IMR-90 (cell line): ENCODE data around the gene KAZN. TPM values are rescaled to one million over a fixed set of nuclear protein-coding genes. Genes with fewer than 3 reads are reported as not detected.

Experiments used
- ATAC-seq: fragments of 200-7000 bp; cut with Tn5 transposase; 2 replicates; pipeline ENCODE4 v1.9.1; 2020; ENCODE audit warnings: low read depth, mild to moderate bottlenecking, moderate library complexity
- BruUV-seq: library from RNA; stranded (reverse); fragments of 400-500 nt; replicated peaks from 2 replicates; lab custom pipeline; 2021; lab: Mats Ljungman, UMichigan
- CTCF ChIA-PET: fragments of 300-600 bp; formaldehyde crosslinking; extraction: SDS; loops from one replicate; lab custom pipeline; 2021; ENCODE audit warnings: antibody characterized with exemption; lab: Yijun Ruan, JAX
- POLR2A ChIA-PET: fragments of 300-600 bp; sonication (Branson Sonifier 250); formaldehyde crosslinking; loops from one replicate; lab custom pipeline; 2022; ENCODE audit warnings: antibody characterized with exemption; ENCODE audit not compliant: unreplicated experiment; lab: Charles Lee
- DNase-seq: peaks from one replicate; pipeline ENCODE4 v3.0.0; 2013
- H2AFZ ChIP-seq: replicated peaks from 2 replicates; pipeline ENCODE3; 2013; ENCODE audit warnings: low read length, mild to moderate bottlenecking; ENCODE audit not compliant: poor library complexity
- H2AK5ac ChIP-seq: 2 replicates; pipeline ENCODE4 v1.6.1; 2013; ENCODE audit warnings: low read depth, low read length, inconsistent platforms
- H2AK9ac ChIP-seq: replicated peaks from 2 replicates; pipeline ENCODE3; 2013; ENCODE audit warnings: mild to moderate bottlenecking, low read depth, low read length, moderate library complexity; ENCODE audit not compliant: poor library complexity
- H2BK120ac ChIP-seq: 2 replicates; pipeline ENCODE4 v1.6.1; 2013; ENCODE audit warnings: low read depth, low read length, inconsistent platforms
- H2BK15ac ChIP-seq: 3 replicates; pipeline ENCODE4 v1.6.1; 2013; ENCODE audit warnings: low read depth, low read length, inconsistent platforms
- H2BK20ac ChIP-seq: 2 replicates; pipeline ENCODE4 v1.6.1; 2013; ENCODE audit warnings: low read depth, mild to moderate bottlenecking, inconsistent platforms, low read length, moderate library complexity
- H2BK5ac ChIP-seq: 2 replicates; pipeline ENCODE4 v1.6.1; 2013; ENCODE audit warnings: mild to moderate bottlenecking, low read depth, low read length, inconsistent platforms; ENCODE audit not compliant: poor library complexity, severe bottlenecking
- H3K14ac ChIP-seq: replicated peaks from 2 replicates; pipeline ENCODE4 v1.6.1; 2013; ENCODE audit warnings: low read depth, low read length, inconsistent platforms
- H3K18ac ChIP-seq: 2 replicates; pipeline ENCODE4 v1.6.1; 2013; ENCODE audit warnings: low read depth, low read length, control low read depth
- H3K23ac ChIP-seq: 2 replicates; pipeline ENCODE4 v1.6.1; 2013; ENCODE audit warnings: low read depth, low read length, inconsistent platforms
- H3K27ac ChIP-seq: 2 replicates; pipeline ENCODE4 v1.5.1; 2013; ENCODE audit warnings: mild to moderate bottlenecking, control low read depth, low read length; ENCODE audit not compliant: insufficient read depth
- H3K27me3 ChIP-seq: 2 replicates; pipeline ENCODE4 v1.6.1; 2013; ENCODE audit warnings: low read length; ENCODE audit not compliant: control insufficient read depth, insufficient read depth
- H3K36me3 ChIP-seq: 2 replicates; pipeline ENCODE4 v1.6.1; 2013; ENCODE audit warnings: low read length, mixed read lengths; ENCODE audit not compliant: control insufficient read depth, insufficient read depth
- H3K4ac ChIP-seq: 2 replicates; pipeline ENCODE4 v1.6.1; 2013; ENCODE audit warnings: low read depth, low read length, inconsistent platforms
- H3K4me1 ChIP-seq: 2 replicates; pipeline ENCODE4 v1.6.1; 2013; ENCODE audit warnings: low read length, mixed read lengths; ENCODE audit not compliant: control insufficient read depth, insufficient read depth
- H3K4me2 ChIP-seq: 2 replicates; pipeline ENCODE4 v1.6.1; 2013; ENCODE audit warnings: low read depth, mild to moderate bottlenecking, control low read depth, low read length, moderate library complexity
- H3K4me3 ChIP-seq: 2 replicates; pipeline ENCODE4 v1.5.1; 2013; ENCODE audit warnings: low read depth, mild to moderate bottlenecking, control low read depth, low read length, moderate library complexity; ENCODE audit not compliant: insufficient read depth
- H3K56ac ChIP-seq: 2 replicates; pipeline ENCODE4 v1.6.1; 2013; ENCODE audit warnings: low read length, inconsistent platforms; ENCODE audit not compliant: insufficient read depth; ENCODE audit errors: extremely low read depth
- H3K79me1 ChIP-seq, 2 experiments: 2 replicates each; pipeline ENCODE4 v1.6.1; 2013; ENCODE audit warnings: low read length in 2 of 2, inconsistent platforms in 1 of 2, low read depth in 1 of 2
- H3K9ac ChIP-seq: 2 replicates; pipeline ENCODE4 v1.6.1; 2013; ENCODE audit warnings: low read depth, low read length, control low read depth
- H3K9me1 ChIP-seq: 2 replicates; pipeline ENCODE4 v1.6.1; 2013; ENCODE audit warnings: low read length, inconsistent platforms; ENCODE audit not compliant: insufficient read depth
- H3K9me3 ChIP-seq: 2 replicates; pipeline ENCODE4 v1.6.1; 2013; ENCODE audit warnings: low read length; ENCODE audit not compliant: control insufficient read depth, insufficient read depth
- H4K20me1 ChIP-seq: 2 replicates; pipeline ENCODE4 v1.6.1; 2013; ENCODE audit warnings: low read length, inconsistent platforms; ENCODE audit not compliant: insufficient read depth
- H4K5ac ChIP-seq: 2 replicates; pipeline ENCODE4 v1.6.1; 2013; ENCODE audit warnings: mild to moderate bottlenecking, low read depth, low read length, control low read depth
- H4K8ac ChIP-seq, 2 experiments: 2 replicates each; pipeline ENCODE4 v1.6.1; 2013; ENCODE audit warnings: low read depth in 2 of 2, low read length in 2 of 2, control low read depth in 1 of 2, inconsistent platforms in 1 of 2
- H4K91ac ChIP-seq: 2 replicates; pipeline ENCODE4 v1.6.1; 2013; ENCODE audit warnings: low read depth, low read length, inconsistent platforms; ENCODE audit not compliant: insufficient read depth
- BHLHE40 ChIP-seq: fragments of 150-350 bp; IDR thresholded peaks from 2 replicates; pipeline ENCODE4 v1.6.1; 2016; ENCODE audit warnings: mild to moderate bottlenecking, low read depth, low read length
- ELK1 ChIP-seq: fragments of 150-350 bp; IDR thresholded peaks from 2 replicates; pipeline ENCODE4 v1.6.1; 2016; ENCODE audit warnings: low read depth, mild to moderate bottlenecking, low read length, moderate library complexity, borderline replicate concordance
- FOS ChIP-seq: fragments of 150-350 bp; IDR thresholded peaks from 2 replicates; pipeline ENCODE4 v1.6.1; 2016; ENCODE audit warnings: low read depth, low read length
- MAFK ChIP-seq: IDR thresholded peaks from 2 replicates; pipeline ENCODE4 v1.6.1; 2012; ENCODE audit warnings: low read depth, low read length, improper control_type of control experiment
- RFX5 ChIP-seq: IDR thresholded peaks from 2 replicates; pipeline ENCODE4 v1.8.0; 2012; ENCODE audit warnings: low read depth, mild to moderate bottlenecking, low read length, moderate library complexity
- WGBS, 2 experiments: methylation state at CpG; one replicate each; pipeline versions ENCODE4 v1.1.5 to v1.1.7; 2013; ENCODE audit warnings: missing lambda C conversion rate in 2 of 2; ENCODE audit not compliant: insufficient read length in 1 of 2; ENCODE audit errors: extremely low coverage in 2 of 2; 5-methylcytosine and 5-hydroxymethylcytosine counted together
- dilution Hi-C: fragments of 300-500 bp; cut with HindIII; formaldehyde crosslinking; loops from one replicate; pipeline ENCODE4 v1.14.3; 2018; ENCODE audit warnings: low sequenced_read_pairs; ENCODE audit not compliant: unreplicated experiment
- in situ Hi-C: fragments of 300-500 bp; cut with MboI; formaldehyde crosslinking; loops from 3 replicates; pipeline ENCODE4 v1.14.3; 2019; ENCODE audit warnings: low sequenced_read_pairs, inconsistent platforms, mixed read lengths
- intact Hi-C: fragments of 100-400 bp; cut with micrococcal nuclease; formaldehyde crosslinking; loops from 2 replicates; pipeline ENCODE4 v1.10.0; 2022
- polyA plus RNA-seq, 3 experiments: library from polyadenylated mRNA; depleted of rRNA; stranded (reverse); fragments of >200 nt; gene quantifications; 2 replicates each; pipeline ENCODE4 v1.2.3, GENCODE V29; 2012; ENCODE audit warnings: low replicate concordance in 1 of 3
- total RNA-seq: library from RNA; depleted of rRNA; stranded (reverse); fragments of >200 nt; gene quantifications from 2 replicates; pipeline ENCODE4 v1.2.3, GENCODE V29; 2012

Gene KAZN
- total and polyA plus RNA-seq, 2 of the 4 experiments (the other 2 are of a cell fraction): 5.2 to 10.5 TPM

GRCh38 chr1:14567903-14568302, 30.6 kb upstream of the KAZN start:
- Histone ChIP-seq H3K9me1 (no peaks in the 10 kb centered on the region), H3K18ac (no peak overlapping the region), H2BK120ac (no peak overlapping the region), H3K9me3 (peaks cover 6% of the 10 kb centered on the region), H2BK20ac (no peak overlapping the region), H3K4me1 (no peaks in the 10 kb centered on the region; the same call in 1 of the 2 replicates), H4K5ac (no peak overlapping the region), H3K4me3 (no peak overlapping the region), H3K23ac (no peak overlapping the region), H2BK5ac (no peak overlapping the region), H3K9ac (no peak overlapping the region), H3K4ac (no peak overlapping the region), H3K36me3 (no peaks in the 10 kb centered on the region), H4K91ac (no peak overlapping the region), H3K14ac (no peak overlapping the region), H3K4me2 (no peak overlapping the region), H2AK5ac (no peak overlapping the region), H3K27ac (no peak overlapping the region), H4K20me1 (no peaks in the 10 kb centered on the region), H2AFZ (no peak overlapping the region), H3K27me3 (no peaks in the 10 kb centered on the region; the same call in 1 of the 2 replicates), H2BK15ac (no peak overlapping the region), H3K56ac (no peak overlapping the region), H3K79me1 (no peaks in the 10 kb centered on the region), H4K8ac (no peak overlapping the region), H2AK9ac (no peak overlapping the region)
- intact Hi-C loops: no loop called here
- dilution Hi-C loops: no loop called here
- BruUV-seq: no TSS peak
- in situ Hi-C loops: no loop called here
- ATAC-seq (no peak), DNase-seq (no peak)
- ChIA-PET POLR2A (no interaction called here), CTCF (no interaction called here)
- no peak for TF ChIP-seq RFX5
- no peak for TF ChIP-seq MAFK
- TF ChIP-seq FOS: no peak
- TF ChIP-seq ELK1: no peak
- TF ChIP-seq BHLHE40: no peak
- WGBS, 2 experiments: 92% methylated on average over 2 of the region's 5 CpGs; no CpG with 5 or more reads in 1 of the 2 experiments
